Stimulated activated naive CD4-positive, alpha-beta T cell (primary cell): ENCODE data around the gene GCN1.

Experiments used
- DNase-seq, 6 experiments: peaks; one replicate each; lab custom pipeline; 2025; lab: John Stamatoyannopoulos, UW

Gene GCN1

DNA sequence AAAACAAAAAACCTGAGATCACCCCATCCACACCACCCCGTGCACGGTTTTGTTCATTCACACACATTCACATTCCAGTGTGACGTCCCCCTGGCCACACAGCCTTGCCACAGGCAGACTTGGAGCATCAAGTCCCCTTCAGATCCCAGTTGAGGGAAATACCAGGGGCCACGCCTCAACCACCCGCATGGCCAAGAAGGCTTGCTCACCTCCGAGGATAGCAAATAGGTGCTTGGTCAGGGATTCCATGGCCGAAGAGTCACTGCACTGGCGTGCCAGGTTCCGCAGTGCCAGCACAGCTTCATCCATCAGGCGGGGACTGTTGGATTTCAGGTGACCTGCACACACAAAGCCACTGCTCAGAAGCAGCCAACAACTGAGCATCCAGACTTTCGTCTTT, 19.0 kb downstream of the GCN1 start:
- DNase-seq, result no peak

DNA sequence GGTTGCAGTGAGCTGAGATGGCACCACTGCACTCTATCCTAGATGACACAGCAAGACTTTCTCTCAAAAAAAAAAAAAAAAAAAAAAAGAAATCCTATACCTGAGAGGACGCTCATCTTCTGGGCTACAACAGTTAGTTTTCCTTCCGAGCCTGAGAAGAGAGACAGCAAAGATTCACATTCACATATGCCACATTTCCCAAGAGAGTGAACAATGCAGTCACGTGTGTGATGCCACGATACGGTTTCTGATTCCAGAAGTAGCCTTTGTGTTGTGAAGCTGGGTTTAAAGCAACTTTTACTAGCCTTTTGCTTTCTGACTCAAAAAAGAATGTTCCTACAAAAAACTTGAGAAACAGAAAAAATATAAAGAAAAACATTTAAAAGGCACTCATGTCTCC, 19.5 kb downstream of the GCN1 start:
- no peak for DNase-seq

DNA sequence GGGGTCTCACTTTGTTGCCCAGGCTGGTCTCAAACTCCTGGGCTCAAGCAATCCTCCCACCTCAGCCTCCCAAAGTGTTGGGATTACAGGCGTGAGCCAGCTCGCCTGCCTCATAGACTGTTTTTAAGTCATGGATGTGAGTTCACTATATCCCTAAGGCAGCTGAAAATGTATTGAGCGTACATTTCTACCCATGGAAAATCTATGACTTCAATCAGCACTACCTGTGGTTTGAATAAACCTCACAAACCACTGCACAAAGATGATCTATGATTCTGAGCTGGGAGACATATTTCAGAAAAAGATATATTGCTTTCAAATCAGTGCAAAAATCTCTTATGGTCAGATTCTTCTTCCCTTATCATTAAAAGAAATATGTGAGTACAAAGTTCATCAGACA, 22.5 kb downstream of the GCN1 start:
- DNase-seq, result no peak

GRCh38 chr12:120170631-120171030, 23.9 kb downstream of the GCN1 start:
- no peak for DNase-seq

DNA sequence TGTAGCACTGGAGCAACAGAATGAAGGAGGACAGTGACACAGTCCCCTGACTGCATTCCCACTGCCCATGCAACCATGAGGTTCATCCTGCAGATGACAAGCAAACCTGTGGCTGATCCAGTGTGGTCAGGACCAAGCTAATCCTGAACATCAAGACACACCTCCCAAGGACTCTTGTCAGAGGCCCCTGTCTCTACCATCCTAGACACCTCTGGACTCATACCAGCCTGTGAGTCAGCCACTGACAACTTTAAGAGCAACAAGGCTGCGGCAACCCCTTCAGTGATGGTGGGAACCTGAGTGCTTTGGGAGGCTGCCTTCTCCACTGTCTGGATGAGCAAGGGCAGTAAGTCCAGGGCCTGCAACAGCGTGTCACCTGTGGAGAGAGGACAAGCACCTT, 24.6 kb downstream of the GCN1 start:
- DNase-seq, result no peak

GRCh38 chr12:120168337-120168736, 26.2 kb downstream of the GCN1 start:
- DNase-seq, result no peak

- no peak for DNase-seq
Measured at GRCh38 chr12:120167529-120168095, 26.9 kb downstream of the GCN1 start.

DNA sequence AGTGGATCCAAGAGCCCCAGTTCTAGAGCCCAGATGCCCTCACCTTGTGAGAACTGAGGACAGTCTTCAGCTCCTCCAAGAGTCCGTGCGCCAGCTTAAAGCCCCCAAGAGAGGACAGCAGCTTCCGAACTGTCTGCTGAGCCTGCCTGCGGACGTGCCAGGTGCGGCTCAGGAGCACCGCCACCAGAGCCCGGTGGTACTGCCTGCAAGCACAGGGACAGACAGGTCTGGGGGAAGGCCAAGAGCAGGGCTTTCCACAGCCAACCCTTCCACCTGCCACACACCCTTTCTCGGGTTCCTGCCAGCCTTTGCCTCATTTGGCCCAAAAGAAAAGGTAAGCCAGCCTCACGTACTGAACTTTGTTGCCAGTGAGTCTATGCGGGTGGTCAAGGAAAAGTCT, 30.2 kb downstream of the GCN1 start:
- no peak for DNase-seq

- no peak for DNase-seq
Measured at GRCh38 chr12:120162763-120163162, 31.8 kb downstream of the GCN1 start.

- DNase-seq, result no peak
Measured at GRCh38 chr12:120161852-120162251, 32.7 kb downstream of the GCN1 start.

DNA sequence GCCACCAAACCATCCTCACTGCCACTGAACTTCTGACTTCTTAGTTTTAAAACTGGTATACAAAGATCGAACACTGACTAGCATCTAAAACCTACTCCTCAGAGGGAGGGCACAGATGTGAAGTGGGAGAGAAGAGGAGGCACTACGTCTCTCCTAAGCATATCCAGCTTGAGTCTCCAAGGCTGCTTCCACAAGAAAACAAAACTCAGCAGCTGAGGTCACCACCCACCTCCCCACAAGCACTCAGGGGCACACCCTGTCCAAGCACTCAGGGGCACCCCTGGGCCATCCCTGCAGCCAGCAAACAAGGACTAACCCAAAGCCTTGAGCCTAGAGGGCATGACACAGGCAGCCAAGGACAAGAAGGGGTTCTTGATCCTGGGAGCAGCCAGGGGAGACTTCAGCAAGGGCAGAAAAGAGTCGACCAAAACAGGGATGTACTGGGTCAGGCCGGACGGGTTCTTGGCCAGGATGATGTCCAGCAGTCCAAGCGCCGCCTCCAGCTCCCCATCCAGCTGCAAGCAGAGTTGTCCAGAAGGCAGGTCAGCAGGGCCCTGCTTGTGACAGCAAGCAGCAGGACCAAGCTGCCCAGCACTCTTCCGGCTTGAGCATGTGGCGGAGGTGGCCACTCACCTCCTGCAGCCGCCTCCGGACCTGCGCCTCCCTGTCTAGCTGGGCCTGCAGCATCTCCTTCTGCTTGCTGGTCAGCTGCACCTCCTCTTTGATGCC, 34.8 kb downstream of the GCN1 start:
- no peak for DNase-seq

DNA sequence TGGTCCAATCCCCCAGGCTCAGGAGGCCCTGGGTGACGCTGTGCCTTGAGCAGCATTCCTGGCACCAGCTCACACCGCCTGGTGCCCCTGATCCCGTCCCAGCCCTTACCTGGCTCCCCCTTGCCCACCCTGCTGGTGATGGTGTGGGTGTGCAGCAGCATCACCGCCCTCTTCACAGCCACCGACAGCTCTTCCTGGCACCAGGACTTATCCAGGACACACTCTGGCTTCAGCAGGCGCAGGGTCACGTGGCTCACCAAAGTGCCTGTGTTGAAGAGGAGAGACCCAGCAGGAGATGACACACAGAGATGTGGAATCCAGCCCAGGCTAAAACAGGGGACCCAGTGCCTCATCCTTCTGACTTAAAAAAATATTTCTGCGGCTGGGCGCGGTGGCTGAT, 36.2 kb downstream of the GCN1 start:
- no peak for DNase-seq

DNA sequence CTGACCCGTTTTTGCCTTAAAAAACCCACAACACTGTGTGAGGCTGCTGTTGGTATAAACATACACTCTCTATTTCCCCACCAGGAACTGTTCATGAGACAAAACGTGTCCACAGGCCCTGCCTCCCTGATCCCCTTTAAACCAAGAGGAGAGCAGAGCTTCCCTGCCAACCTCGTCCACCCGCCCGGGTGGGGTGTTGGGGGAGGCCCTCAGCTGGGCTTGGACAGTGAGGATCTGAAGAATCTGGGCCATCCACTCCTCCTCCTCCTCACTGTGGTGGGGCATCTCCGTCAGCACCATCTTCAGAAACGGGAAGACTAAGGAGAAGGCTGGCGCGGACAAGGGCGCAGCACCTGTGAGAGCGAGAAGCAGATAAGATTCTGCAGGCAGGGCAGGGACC, 36.8 kb downstream of the GCN1 start:
- DNase-seq, result no peak

DNA sequence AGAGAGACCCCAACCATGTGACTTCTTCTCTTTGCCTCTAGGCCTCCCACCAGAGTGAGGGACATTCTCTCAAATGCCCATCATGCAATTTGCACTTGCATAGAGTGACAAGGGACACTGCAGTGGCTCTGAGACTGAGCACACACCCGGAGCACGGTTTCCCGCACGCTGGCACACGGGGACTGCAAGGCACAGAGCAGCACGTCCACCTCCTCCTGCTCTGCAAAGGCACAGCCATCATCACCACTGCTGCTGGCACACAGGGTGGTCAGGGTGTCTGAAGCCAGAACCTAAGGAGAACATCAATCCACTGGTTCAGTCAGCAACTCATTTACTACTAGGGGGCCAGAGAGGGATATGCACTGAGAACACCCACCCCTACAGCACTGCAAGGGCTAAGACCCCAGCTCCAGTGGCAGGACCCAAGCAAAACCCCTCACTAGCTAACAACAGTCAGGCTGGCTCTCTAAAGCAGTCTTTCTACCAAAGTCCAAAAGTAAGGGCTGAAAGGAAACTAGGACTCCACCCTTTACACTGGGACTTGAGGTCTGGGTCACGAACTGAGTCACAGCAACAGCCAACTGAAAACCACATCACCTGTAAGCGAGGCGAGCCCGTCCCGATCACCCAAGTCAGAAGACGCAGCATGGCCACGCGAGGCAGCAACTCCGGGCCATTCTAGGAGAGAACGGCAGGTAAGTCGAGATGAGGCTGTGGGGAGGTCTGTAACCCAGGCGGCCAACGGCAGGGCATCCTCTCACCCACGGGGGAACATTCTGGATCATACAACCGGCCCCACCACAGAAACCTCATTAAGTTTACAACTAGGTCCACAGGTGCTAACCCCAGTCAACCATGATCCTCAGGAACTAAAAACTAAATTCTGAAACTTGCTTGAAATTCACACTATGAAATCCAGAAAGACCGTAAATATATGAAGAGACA, 37.9 kb downstream of the GCN1 start:
- no peak for DNase-seq

GRCh38 chr12:120155072-120155471, 39.4 kb downstream of the GCN1 start:
- no peak for DNase-seq

- DNase-seq, result no peak
Measured at GRCh38 chr12:120150919-120151525, 43.5 kb downstream of the GCN1 start.

DNA sequence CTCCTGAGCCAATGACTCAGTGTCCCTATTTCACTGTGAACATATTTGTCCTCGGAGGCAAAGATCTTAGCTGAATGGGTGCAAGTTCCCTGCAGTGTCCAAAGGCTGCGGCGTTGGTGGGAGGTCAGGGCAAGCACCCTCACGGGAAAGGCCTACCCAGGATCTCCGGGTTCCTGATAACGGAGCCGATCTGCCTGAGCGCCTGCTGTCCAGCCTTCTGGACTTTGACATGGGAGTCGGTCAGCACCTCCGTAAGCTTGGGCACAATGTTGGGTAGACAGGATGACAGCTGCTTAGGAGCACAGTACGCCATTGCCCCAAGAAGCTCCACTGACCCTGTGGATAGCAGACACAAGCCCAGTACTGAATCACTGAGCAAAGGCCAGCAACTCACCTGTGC, 46.5 kb downstream of the GCN1 start:
- DNase-seq, result no peak

- DNase-seq, result no peak
Measured at GRCh38 chr12:120145164-120145563, 49.4 kb downstream of the GCN1 start.

GRCh38 chr12:120144215-120144614, 50.3 kb downstream of the GCN1 start:
- no peak for DNase-seq

GRCh38 chr12:120142231-120142877, 52.2 kb downstream of the GCN1 start:
- no peak for DNase-seq

GRCh38 chr12:120141336-120141735, 53.2 kb downstream of the GCN1 start:
- DNase-seq, result no peak

GRCh38 chr12:120140603-120141002, 53.9 kb downstream of the GCN1 start:
- DNase-seq, result no peak
